ENCODE results near the gene DYNC1I2. TPM values are rescaled to one million over a fixed set of nuclear protein-coding genes. Genes with fewer than 3 reads are reported as not detected.

Gene DYNC1I2
- total and polyA plus RNA-seq, 2 donors (not counting 3 experiments of a cell fraction or from before 2014, with no cell fraction given) = 131 to 138 TPM

DNA sequence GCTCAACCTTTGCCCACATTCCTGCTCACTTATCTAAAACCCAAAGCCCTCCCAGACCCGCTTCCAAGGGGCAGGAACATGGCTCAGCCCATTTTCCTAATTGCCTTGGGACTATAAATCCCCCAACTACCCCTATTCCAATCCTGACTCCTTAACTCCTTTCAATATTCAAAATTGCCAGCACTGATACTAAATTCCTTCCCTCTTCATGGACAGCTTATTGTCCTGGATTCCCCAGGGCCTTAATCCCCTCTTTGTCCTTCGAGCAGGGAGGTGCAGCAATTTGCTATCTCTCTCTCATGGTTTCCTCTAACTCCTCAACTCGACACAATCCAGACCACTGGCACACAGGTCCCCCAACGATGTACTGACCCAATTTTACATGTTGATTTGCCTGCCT is 107.6 kb downstream of the DYNC1I2 start:
- POLR2A ChIA-PET = interaction anchor here (0.7 kb wide), 1 partner anchor 194 kb away, joined by 3 read pairs; no protein-coding TSS in a partner anchor
- Histone ChIP-seq H3K27ac (ENCODE audit: insufficient read depth, low read depth, low read length) (no peak overlapping the region), H3K4me3 (replicated peaks in 1 of 3; ENCODE audit: insufficient read depth in 1 of 3, low read depth in 1 of 3, low read length in 3 of 3) (no peak overlapping the region), H3K36me3 (ENCODE audit: control insufficient read depth in 2 of 2, extremely low read depth in 1 of 2, insufficient read depth in 2 of 2, low read length in 2 of 2) (peaks cover 2% of the 10 kb centered on the region in 2 experiments), H4K20me1 (replicated peaks; ENCODE audit: control insufficient read depth, extremely low read depth, insufficient read depth, low read length) (no peaks in the 10 kb centered on the region), H3K9me1 (replicated peaks; ENCODE audit: control insufficient read depth, extremely low read depth, insufficient read depth, low read length) (no peaks in the 10 kb centered on the region), H3K79me2 (ENCODE audit: control insufficient read depth, insufficient read depth, low read length) (no peaks in the 10 kb centered on the region), H3K9ac (replicated peaks; ENCODE audit: extremely low read depth, insufficient read depth, low read length) (no peak overlapping the region), H2AFZ (ENCODE audit: low read depth, low read length) (no peak overlapping the region), H3K4me1 (ENCODE audit: control insufficient read depth, extremely low read depth, insufficient read depth, low read length) (peaks cover 18% of the 10 kb centered on the region), H3K4me2 (ENCODE audit: insufficient read depth, low read length) (no peak overlapping the region), H3K9me3 (replicated peaks; ENCODE audit: control insufficient read depth, insufficient read depth, low read length) (no peaks in the 10 kb centered on the region), H3K27me3 (ENCODE audit: control insufficient read depth in 2 of 2, insufficient read depth in 2 of 2, low read length in 2 of 2) (no peaks in the 10 kb centered on the region)
- intact Hi-C loops (cut with micrococcal nuclease) = loop anchor here (10.0 kb wide), 1 partner anchor 220 kb away; no protein-coding TSS in a partner anchor
- dilution Hi-C loops (cut with MboI; ENCODE audit: extremely low pct_ligation_motif_present, low sequenced_read_pairs) = no loop called here
- BruUV-seq (replicated peaks) = no TSS peak
- FAIRE-seq (no peak), DNase-seq (ENCODE audit: low read depth, low spot score) (no peak)
- CTCF ChIA-PET = no interaction called here
- TF ChIP-seq MYC (IDR thresholded peaks at IDR 0.05; ENCODE audit: low read depth, low read length) = no peak
- no peak for TF ChIP-seq JUN (IDR thresholded peaks at IDR 0.05; ENCODE audit: borderline replicate concordance, insufficient read depth, insufficient read length, low read depth)
- TF ChIP-seq, protein P1, sequence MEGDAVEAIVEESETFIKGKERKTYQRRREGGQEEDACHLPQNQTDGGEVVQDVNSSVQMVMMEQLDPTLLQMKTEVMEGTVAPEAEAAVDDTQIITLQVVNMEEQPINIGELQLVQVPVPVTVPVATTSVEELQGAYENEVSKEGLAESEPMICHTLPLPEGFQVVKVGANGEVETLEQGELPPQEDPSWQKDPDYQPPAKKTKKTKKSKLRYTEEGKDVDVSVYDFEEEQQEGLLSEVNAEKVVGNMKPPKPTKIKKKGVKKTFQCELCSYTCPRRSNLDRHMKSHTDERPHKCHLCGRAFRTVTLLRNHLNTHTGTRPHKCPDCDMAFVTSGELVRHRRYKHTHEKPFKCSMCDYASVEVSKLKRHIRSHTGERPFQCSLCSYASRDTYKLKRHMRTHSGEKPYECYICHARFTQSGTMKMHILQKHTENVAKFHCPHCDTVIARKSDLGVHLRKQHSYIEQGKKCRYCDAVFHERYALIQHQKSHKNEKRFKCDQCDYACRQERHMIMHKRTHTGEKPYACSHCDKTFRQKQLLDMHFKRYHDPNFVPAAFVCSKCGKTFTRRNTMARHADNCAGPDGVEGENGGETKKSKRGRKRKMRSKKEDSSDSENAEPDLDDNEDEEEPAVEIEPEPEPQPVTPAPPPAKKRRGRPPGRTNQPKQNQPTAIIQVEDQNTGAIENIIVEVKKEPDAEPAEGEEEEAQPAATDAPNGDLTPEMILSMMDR (IDR thresholded peaks at IDR 0.05; ENCODE audit: extremely low read depth in 1 of 2, insufficient read depth in 1 of 2, low read depth in 1 of 2, low read length in 2 of 2) = no peak

Other genes starting within 250 kb of the DYNC1I2 start
- gene CYBRD1, start 165.0 kb upstream of the DYNC1I2 start, total RNA-seq = 22.8 and 24.8 TPM in 2 replicates
- gene CYBRD1, start 165.0 kb upstream of the DYNC1I2 start, polyA plus RNA-seq = 23.1 and 24.1 TPM in 2 replicates
- 17.1 and 17.5 TPM in 2 replicates for gene SLC25A12, start 206.8 kb downstream of the DYNC1I2 start, total RNA-seq
- 11.7 and 13.6 TPM in 2 replicates for gene SLC25A12, start 206.8 kb downstream of the DYNC1I2 start, polyA plus RNA-seq
- gene HAT1, start 235.0 kb downstream of the DYNC1I2 start, total RNA-seq = 49.7 and 50.3 TPM in 2 replicates
- 18.3 and 27.4 TPM in 2 replicates for gene HAT1, start 235.0 kb downstream of the DYNC1I2 start, polyA plus RNA-seq